H1 (cell line): ENCODE data around the gene OR13C5. TPM values are rescaled to one million over a fixed set of nuclear protein-coding genes. Genes with fewer than 3 reads are reported as not detected.

Experiments
- CTCF ChIA-PET: fragments of 300-600 bp; sonication (Branson Sonifier 250); formaldehyde crosslinking; loops from one replicate; lab custom pipeline; 2021; ENCODE audit not compliant: partially characterized antibody; lab: Charles Lee
- POLR2A ChIA-PET: fragments of 300-600 bp; sonication (Branson Sonifier 250); formaldehyde crosslinking; loops from one replicate; lab custom pipeline; 2021; ENCODE audit warnings: inconsistent platforms; ENCODE audit not compliant: partially characterized antibody; lab: Charles Lee
- DNase-seq, 2 experiments: peaks; one replicate each; pipeline versions ENCODE4 v3.0.0 to v3.0.0-alpha.2; 2010 to 2022; ENCODE audit warnings: low spot score in 2 of 2, low read depth in 1 of 2, mixed read lengths in 1 of 2
- FAIRE-seq: peaks from 2 replicates; lab custom pipeline; 2011; peaks lifted over from hg19 to GRCh38; lab: Jason Lieb, UNC
- H2AFZ ChIP-seq: 2 replicates; pipeline ENCODE4 v1.8.1; 2012; ENCODE audit warnings: low read length, inconsistent platforms
- H2AK5ac ChIP-seq: 2 replicates; pipeline ENCODE4 v1.6.1; 2013; ENCODE audit warnings: low read depth, low read length
- H2BK120ac ChIP-seq: replicated peaks from 2 replicates; pipeline ENCODE3; 2013; ENCODE audit warnings: low read depth, low read length, inconsistent platforms
- H2BK12ac ChIP-seq: 2 replicates; pipeline ENCODE4 v1.6.1; 2013; ENCODE audit warnings: low read depth, low read length
- H2BK15ac ChIP-seq: 2 replicates; pipeline ENCODE4 v1.6.1; 2013; ENCODE audit warnings: low read length
- H2BK20ac ChIP-seq: 2 replicates; pipeline ENCODE4 v1.6.1; 2013; ENCODE audit warnings: low read length
- H2BK5ac ChIP-seq: 2 replicates; pipeline ENCODE4 v1.6.1; 2013; ENCODE audit warnings: low read depth, low read length
- H3K14ac ChIP-seq: 2 replicates; pipeline ENCODE4 v1.6.1; 2013; ENCODE audit warnings: inconsistent platforms; ENCODE audit not compliant: insufficient read length
- H3K18ac ChIP-seq: 2 replicates; pipeline ENCODE4 v1.6.1; 2013; ENCODE audit warnings: low read length; ENCODE audit errors: extremely low read depth
- H3K23ac ChIP-seq: 2 replicates; pipeline ENCODE4 v1.6.1; 2013; ENCODE audit warnings: inconsistent platforms; ENCODE audit not compliant: insufficient read length
- H3K23me2 ChIP-seq: 2 replicates; pipeline ENCODE4 v1.6.1; 2013; ENCODE audit warnings: low read depth, low read length
- H3K27ac ChIP-seq: 2 replicates; pipeline ENCODE4 v1.6.1; 2011; ENCODE audit warnings: low read depth, low read length, inconsistent platforms
- H3K27me3 ChIP-seq, 4 experiments: replicated peaks in 1 of 4; 1 replicate in 1 of 4; 2 replicates in 3 of 4; pipeline versions ENCODE4 v1.6.1 to v1.8.1; 2011 to 2013; ENCODE audit warnings: low read length in 3 of 4, mild to moderate bottlenecking in 3 of 4, inconsistent platforms in 2 of 4, mixed read lengths in 2 of 4, moderate library complexity in 1 of 4; ENCODE audit not compliant: control insufficient read depth in 3 of 4, insufficient read depth in 3 of 4; ENCODE audit errors: extremely low read depth in 1 of 4
- H3K36me3 ChIP-seq, 4 experiments: 2 replicates each; pipeline versions ENCODE4 v1.6.1 to v1.8.1; 2011 to 2013; ENCODE audit warnings: mild to moderate bottlenecking in 4 of 4, low read length in 3 of 4, moderate library complexity in 2 of 4, control low read depth in 1 of 4, inconsistent platforms in 1 of 4; ENCODE audit not compliant: insufficient read depth in 4 of 4, control insufficient read depth in 2 of 4
- H3K4ac ChIP-seq: replicated peaks from 2 replicates; pipeline ENCODE3; 2013; ENCODE audit warnings: low read length, low read depth, mixed read lengths, inconsistent platforms; ENCODE audit not compliant: insufficient read length
- H3K4me1 ChIP-seq, 4 experiments: replicated peaks in 1 of 4; 1 replicate in 1 of 4; 2 replicates in 3 of 4; pipeline versions ENCODE4 v1.6.1 to v1.8.1; 2011 to 2013; ENCODE audit warnings: low read length in 3 of 4, inconsistent platforms in 2 of 4, mixed read lengths in 1 of 4; ENCODE audit not compliant: insufficient read depth in 4 of 4, control insufficient read depth in 3 of 4
- H3K4me2 ChIP-seq, 2 experiments: 2 replicates each; pipeline versions ENCODE4 v1.6.1 to v1.8.1; 2011 to 2013; ENCODE audit warnings: low read depth in 2 of 2, low read length in 2 of 2, control low read depth in 1 of 2, inconsistent platforms in 1 of 2, mild to moderate bottlenecking in 1 of 2; ENCODE audit not compliant: insufficient read depth in 1 of 2
- H3K4me3 ChIP-seq, 4 experiments: fragments of 200-600, 300-600 bp in 1 of 4; sonication (generic), shearing (Covaris generic), sonication (Bioruptor Twin) in 1 of 4; 2 replicates each; pipeline versions ENCODE4 v1.5.1 to v1.8.1; 2011 to 2016; ENCODE audit warnings: low read length in 4 of 4, low read depth in 3 of 4, control low read depth in 2 of 4, inconsistent platforms in 2 of 4, mild to moderate bottlenecking in 2 of 4, mixed read lengths in 1 of 4, moderate library complexity in 1 of 4; ENCODE audit not compliant: insufficient read depth in 2 of 4; ENCODE audit errors: extremely low read depth in 1 of 4
- H3K56ac ChIP-seq: replicated peaks from 2 replicates; pipeline ENCODE3; 2013; ENCODE audit warnings: low read depth, mild to moderate bottlenecking, mixed read lengths, low read length, inconsistent platforms; ENCODE audit not compliant: insufficient read length
- H3K79me1 ChIP-seq: 2 replicates; pipeline ENCODE4 v1.6.1; 2013; ENCODE audit warnings: low read depth, low read length, control low read depth
- H3K79me2 ChIP-seq, 2 experiments: 2 replicates each; pipeline versions ENCODE4 v1.6.1 to v1.8.1; 2012 to 2013; ENCODE audit warnings: low read length in 2 of 2, mild to moderate bottlenecking in 2 of 2, inconsistent platforms in 1 of 2; ENCODE audit not compliant: insufficient read depth in 2 of 2, control insufficient read depth in 1 of 2
- H3K9ac ChIP-seq, 4 experiments: replicated peaks in 1 of 4; 1 replicate in 1 of 4; 2 replicates in 3 of 4; pipeline versions ENCODE4 v1.6.1 to v1.8.1; 2011 to 2013; ENCODE audit warnings: low read depth in 3 of 4, low read length in 3 of 4, control low read depth in 2 of 4, mild to moderate bottlenecking in 2 of 4, moderate library complexity in 2 of 4, inconsistent platforms in 1 of 4; ENCODE audit errors: extremely low read depth in 1 of 4
- H3K9me3 ChIP-seq, 2 experiments: 2 replicates each; pipeline versions ENCODE4 v1.6.1 to v1.8.1; 2012 to 2013; ENCODE audit warnings: mild to moderate bottlenecking in 2 of 2, moderate library complexity in 2 of 2, control low read depth in 1 of 2, inconsistent platforms in 1 of 2, low read depth in 1 of 2, low read length in 1 of 2, mixed read lengths in 1 of 2; ENCODE audit not compliant: insufficient read depth in 2 of 2
- H4K20me1 ChIP-seq, 2 experiments: replicated peaks in 1 of 2; 2 replicates each; pipeline versions ENCODE3 to v1.8.1; 2011 to 2013; ENCODE audit warnings: inconsistent platforms in 2 of 2, low read length in 2 of 2, mild to moderate bottlenecking in 1 of 2; ENCODE audit not compliant: insufficient read depth in 2 of 2, control insufficient read depth in 1 of 2
- H4K5ac ChIP-seq: 2 replicates; pipeline ENCODE4 v1.6.1; 2013; ENCODE audit warnings: low read length, low read depth, mixed read lengths, inconsistent platforms; ENCODE audit not compliant: insufficient read length
- H4K8ac ChIP-seq: 2 replicates; pipeline ENCODE4 v1.8.0; 2013; ENCODE audit warnings: mild to moderate bottlenecking, moderate library complexity, low read length, inconsistent platforms; ENCODE audit not compliant: insufficient read depth; ENCODE audit errors: extremely low read depth
- H4K91ac ChIP-seq: replicated peaks from 2 replicates; pipeline ENCODE3; 2013; ENCODE audit warnings: low read length, mixed read lengths, inconsistent platforms; ENCODE audit not compliant: insufficient read length
- ATF3 ChIP-seq: IDR thresholded peaks from 2 replicates; pipeline ENCODE4 v1.6.1; 2011; ENCODE audit warnings: low read depth, mild to moderate bottlenecking, low read length; ENCODE audit not compliant: insufficient read depth
- BRCA1 ChIP-seq: IDR thresholded peaks from 2 replicates; pipeline ENCODE4 v1.6.1; 2012; ENCODE audit warnings: low read depth, low read length, improper control_type of control experiment
- E2F6 ChIP-seq: IDR thresholded peaks from 2 replicates; pipeline ENCODE4 v1.6.1; 2012; ENCODE audit warnings: inconsistent platforms
- KDM1A ChIP-seq: fragments of 200-600, 300-600 bp; sonication (generic); IDR thresholded peaks from 2 replicates; pipeline ENCODE4 v1.7.1; 2016; ENCODE audit warnings: mild to moderate bottlenecking, low read length, borderline replicate concordance
- KDM4A ChIP-seq: IDR thresholded peaks from one replicate; pipeline ENCODE4 v1.7.1; 2012; ENCODE audit warnings: low read depth, mild to moderate bottlenecking, moderate library complexity, low read length, inconsistent platforms; ENCODE audit not compliant: severe bottlenecking
- NANOG ChIP-seq: IDR thresholded peaks from 2 replicates; pipeline ENCODE4 v1.6.1; 2011; ENCODE audit warnings: low read length, low read depth, mild to moderate bottlenecking, inconsistent platforms; ENCODE audit not compliant: insufficient read depth, poor library complexity, severe bottlenecking
- NRF1 ChIP-seq: IDR thresholded peaks from 2 replicates; pipeline ENCODE4 v1.6.1; 2011; ENCODE audit warnings: mild to moderate bottlenecking, low read depth, low read length, improper control_type of control experiment
- POLR2A ChIP-seq, 2 experiments: IDR thresholded peaks; 1 replicate in 1 of 2; 2 replicates in 1 of 2; pipeline ENCODE4 v1.6.1; 2011; ENCODE audit warnings: low read depth in 2 of 2, low read length in 2 of 2, mild to moderate bottlenecking in 2 of 2; ENCODE audit errors: control extremely low read depth in 1 of 2
- POLR2AphosphoS5 ChIP-seq: IDR thresholded peaks from 2 replicates; pipeline ENCODE4 v1.6.1; 2011; ENCODE audit warnings: low read depth, low read length
- RAD21 ChIP-seq, 2 experiments: IDR thresholded peaks in 1 of 2; conservative IDR thresholded peaks in 1 of 2; 2 replicates each; pipeline ENCODE4 v1.6.1; 2011; ENCODE audit warnings: low read depth in 2 of 2, low read length in 2 of 2, improper control_type of control experiment in 1 of 2, inconsistent platforms in 1 of 2, mild to moderate bottlenecking in 1 of 2, moderate library complexity in 1 of 2
- SIX5 ChIP-seq: IDR thresholded peaks from 2 replicates; pipeline ENCODE4 v1.6.1; 2011; ENCODE audit warnings: mild to moderate bottlenecking, low read depth, low read length
- SP4 ChIP-seq: IDR thresholded peaks from 2 replicates; pipeline ENCODE4 v1.6.1; 2012; ENCODE audit warnings: low read length, inconsistent platforms
- SUZ12 ChIP-seq: fragments of 200-600 bp; sonication (generic); IDR thresholded peaks from 2 replicates; pipeline ENCODE4 v1.6.1; 2012; ENCODE audit warnings: mild to moderate bottlenecking, inconsistent platforms, low read length, moderate library complexity, mixed read lengths
- TCF12 ChIP-seq: IDR thresholded peaks from 2 replicates; pipeline ENCODE4 v1.6.1; 2011; ENCODE audit warnings: low read depth, mild to moderate bottlenecking, low read length
- TEAD4 ChIP-seq: IDR thresholded peaks from 2 replicates; pipeline ENCODE4 v1.6.1; 2012; ENCODE audit warnings: low read depth, low read length, inconsistent platforms, mixed read lengths
- polyA plus RNA-seq, 7 experiments: library from polyadenylated mRNA; depleted of rRNA in 3 of 7; stranded (reverse) in 5 of 7; unstranded in 2 of 7; fragments of >200 nt in 5 of 7; fragments of 200-250 nt in 2 of 7; gene quantifications; 1 replicate in 5 of 7; 2 replicates in 1 of 7; 4 replicates in 1 of 7; pipeline versions ENCODE4 v1.2.1 to v1.2.3, GENCODE V29; 2011 to 2013; ENCODE audit warnings: missing spikeins in 2 of 7, mixed read lengths in 2 of 7
- total RNA-seq: library from RNA; stranded (reverse); fragmentation: NEBNext Ultra II Directional; extraction: Animal tissue kit (Norgen Biotek cat#: 25700); gene quantifications from 2 replicates; pipeline ENCODE4 v1.2.1, GENCODE V29; 2021

OR13C5 gene
- total and polyA plus RNA-seq, 2 of the 8 experiments (the other 6 are each of a cell fraction or from before 2014, with no cell fraction given) = not detected

GRCh38 chr9:104617418-104617817 lies 18.2 kb upstream of the OR13C5 start:
- H3K4ac ChIP-seq = no peak overlapping the region
- no peak overlapping the region for H4K91ac ChIP-seq
- H3K4me2 ChIP-seq = no peak overlapping the region
- DNase-seq (no peak), FAIRE-seq (no peak)
- no peak overlapping the region for H2BK5ac ChIP-seq
- no peak overlapping the region for H2BK15ac ChIP-seq
- H3K56ac ChIP-seq = no peak overlapping the region
- no peaks in the 10 kb centered on the region for H3K4me1 ChIP-seq
- H3K23me2 ChIP-seq = no peaks in the 10 kb centered on the region; the same call in 1 of the 2 replicates
- no peaks in the 10 kb centered on the region for H3K79me2 ChIP-seq
- no peak overlapping the region for H4K8ac ChIP-seq
- no peak overlapping the region for H3K27ac ChIP-seq
- no peak overlapping the region for H3K14ac ChIP-seq
- H3K79me1 ChIP-seq = no peaks in the 10 kb centered on the region
- H2BK20ac ChIP-seq = no peak overlapping the region
- ChIA-PET CTCF (no interaction called here), POLR2A (no interaction called here)
- no peak overlapping the region for H2BK120ac ChIP-seq
- H3K9ac ChIP-seq = no peak overlapping the region
- no peaks in the 10 kb centered on the region for H3K9me3 ChIP-seq
- H4K5ac ChIP-seq = no peak overlapping the region
- H3K27me3 ChIP-seq = no peaks in the 10 kb centered on the region
- no peaks in the 10 kb centered on the region for H3K36me3 ChIP-seq
- H2BK12ac ChIP-seq = no peak overlapping the region
- no peak overlapping the region for H2AFZ ChIP-seq
- H3K18ac ChIP-seq = no peak overlapping the region
- H4K20me1 ChIP-seq = no peaks in the 10 kb centered on the region
- H3K4me3 ChIP-seq = no peak overlapping the region
- H2AK5ac ChIP-seq = no peak overlapping the region
- H3K23ac ChIP-seq = no peak overlapping the region
- TF ChIP-seq ATF3 = no peak
- TF ChIP-seq TCF12 = no peak
- no peak for TF ChIP-seq SIX5
- TF ChIP-seq E2F6 = no peak
- TF ChIP-seq BRCA1 = no peak
- no peak for TF ChIP-seq NANOG
- no peak for TF ChIP-seq TEAD4
- no peak for TF ChIP-seq SP4
- TF ChIP-seq SUZ12 = no peak
- TF ChIP-seq KDM4A = no peak
- no peak for TF ChIP-seq KDM1A
- no peak for TF ChIP-seq NRF1
- TF ChIP-seq POLR2AphosphoS5 = no peak
- no peak for TF ChIP-seq RAD21 (IDR thresholded peaks at IDR 0.05 in 1 of 2, conservative IDR thresholded peaks at IDR 0.05 in 1 of 2; ENCODE audit: low read depth in 2 of 2, low read length in 2 of 2)
- no peak for TF ChIP-seq POLR2A (IDR thresholded peaks at IDR 0.05; ENCODE audit: control extremely low read depth in 1 of 2, low read depth in 2 of 2, low read length in 2 of 2)
